AG04449 (cell line): ENCODE data around the gene RAB27B.

Source experiments
- CTCF ChIA-PET: fragments of 350-600 bp; formaldehyde crosslinking; extraction: SDS; loops from one replicate; lab custom pipeline; 2021; ENCODE audit warnings: antibody characterized with exemption; lab: Yijun Ruan, JAX
- POLR2A ChIA-PET: fragments of 400-600, 350-600 bp; formaldehyde crosslinking; extraction: SDS; loops from one replicate; lab custom pipeline; 2020; ENCODE audit warnings: antibody characterized with exemption, inconsistent platforms; lab: Yijun Ruan, JAX
- DNase-seq: peaks from one replicate; pipeline ENCODE4 v3.0.0-alpha.2; 2010; ENCODE audit warnings: low read depth, low spot score
- H3K4me3 ChIP-seq: 2 replicates; pipeline ENCODE4 v1.5.1; 2011; ENCODE audit warnings: low read depth, mild to moderate bottlenecking, control low read depth, low read length
- TF ChIP-seq, protein P1 (sequence below): IDR thresholded peaks from one replicate; pipeline ENCODE4 v1.5.1; 2011; ENCODE audit warnings: mild to moderate bottlenecking, moderate library complexity, low read length, control low read depth, inconsistent platforms; ENCODE audit not compliant: insufficient read depth; ENCODE audit errors: missing control alignments

RAB27B gene

DNA sequence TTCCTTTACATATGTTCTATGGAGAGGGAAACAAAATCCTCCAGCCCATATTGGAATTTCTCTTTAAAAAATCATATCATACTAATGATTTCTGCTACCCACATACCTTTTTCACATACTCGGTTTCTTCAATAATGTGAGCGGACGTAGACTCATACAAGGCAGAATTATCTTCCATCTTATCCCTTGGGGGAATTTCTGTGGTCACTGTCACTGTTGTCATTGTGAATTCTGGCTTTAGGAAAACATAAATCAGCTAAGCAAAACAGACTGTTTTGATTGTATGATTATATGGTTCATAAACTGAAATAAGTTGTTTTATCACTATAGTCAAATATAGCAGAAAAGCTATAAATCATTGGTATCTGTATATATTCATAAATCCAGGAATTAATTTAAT is 114.3 kb downstream of the RAB27B start:
- POLR2A ChIA-PET: no interaction called here

More for the DNA sequence above, 114.3 kb downstream of the RAB27B start:
- DNase-seq: no peak
- CTCF ChIA-PET: no interaction called here
- TF ChIP-seq, protein P1, sequence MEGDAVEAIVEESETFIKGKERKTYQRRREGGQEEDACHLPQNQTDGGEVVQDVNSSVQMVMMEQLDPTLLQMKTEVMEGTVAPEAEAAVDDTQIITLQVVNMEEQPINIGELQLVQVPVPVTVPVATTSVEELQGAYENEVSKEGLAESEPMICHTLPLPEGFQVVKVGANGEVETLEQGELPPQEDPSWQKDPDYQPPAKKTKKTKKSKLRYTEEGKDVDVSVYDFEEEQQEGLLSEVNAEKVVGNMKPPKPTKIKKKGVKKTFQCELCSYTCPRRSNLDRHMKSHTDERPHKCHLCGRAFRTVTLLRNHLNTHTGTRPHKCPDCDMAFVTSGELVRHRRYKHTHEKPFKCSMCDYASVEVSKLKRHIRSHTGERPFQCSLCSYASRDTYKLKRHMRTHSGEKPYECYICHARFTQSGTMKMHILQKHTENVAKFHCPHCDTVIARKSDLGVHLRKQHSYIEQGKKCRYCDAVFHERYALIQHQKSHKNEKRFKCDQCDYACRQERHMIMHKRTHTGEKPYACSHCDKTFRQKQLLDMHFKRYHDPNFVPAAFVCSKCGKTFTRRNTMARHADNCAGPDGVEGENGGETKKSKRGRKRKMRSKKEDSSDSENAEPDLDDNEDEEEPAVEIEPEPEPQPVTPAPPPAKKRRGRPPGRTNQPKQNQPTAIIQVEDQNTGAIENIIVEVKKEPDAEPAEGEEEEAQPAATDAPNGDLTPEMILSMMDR: no peak
- no peak overlapping the region for H3K4me3 ChIP-seq
